HG03108 (cell line): Measurements from ENCODE around the gene FILIP1L.

ENCODE experiments used
- ATAC-seq: cut with Tn5 transposase; IDR thresholded peaks from one replicate; pipeline ENCODE4 v1.9.1; 2021; ENCODE audit warnings: moderate library complexity; ENCODE audit not compliant: unreplicated experiment

FILIP1L gene

DNA sequence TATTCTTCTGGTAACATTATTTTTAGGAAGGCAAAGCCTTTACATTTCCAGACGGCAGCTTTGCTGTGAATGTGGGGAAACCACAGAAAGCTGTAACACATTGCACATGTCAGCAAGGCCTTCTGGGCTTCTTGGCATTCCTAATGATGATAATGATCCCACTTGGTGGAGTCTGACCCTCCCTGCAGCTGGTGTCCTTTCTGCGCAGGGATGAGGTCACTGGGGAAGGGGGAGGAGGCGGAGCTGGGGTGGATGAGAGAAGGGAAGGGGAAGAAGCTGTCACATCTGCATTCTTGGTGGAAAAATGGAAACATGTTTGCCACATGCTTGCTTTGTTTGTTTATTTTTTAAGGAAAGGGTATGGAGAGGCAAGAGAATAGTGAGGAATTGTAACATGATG lies 68.6 kb downstream of the FILIP1L start:
- no peak for ATAC-seq

DNA sequence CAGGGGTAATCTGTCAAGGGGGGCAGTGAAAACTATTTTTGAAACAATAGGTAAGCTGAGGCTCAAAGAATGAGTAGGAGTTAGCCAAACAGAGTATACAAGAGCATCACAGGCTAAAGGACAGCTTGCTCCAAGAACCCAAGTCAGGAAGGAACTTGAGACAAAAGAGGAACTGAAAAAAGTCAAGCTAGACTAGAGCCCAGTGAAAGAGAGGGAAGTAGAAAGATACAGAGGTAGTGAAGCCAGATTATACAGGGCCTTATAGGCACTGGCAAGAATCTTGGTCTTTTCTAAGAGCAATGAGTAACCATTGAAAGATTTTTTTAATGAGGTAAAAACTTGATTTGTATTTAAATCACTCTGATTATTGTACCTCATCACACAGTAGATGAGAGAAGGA lies 69.9 kb downstream of the FILIP1L start:
- ATAC-seq: peak; percentile 59

DNA sequence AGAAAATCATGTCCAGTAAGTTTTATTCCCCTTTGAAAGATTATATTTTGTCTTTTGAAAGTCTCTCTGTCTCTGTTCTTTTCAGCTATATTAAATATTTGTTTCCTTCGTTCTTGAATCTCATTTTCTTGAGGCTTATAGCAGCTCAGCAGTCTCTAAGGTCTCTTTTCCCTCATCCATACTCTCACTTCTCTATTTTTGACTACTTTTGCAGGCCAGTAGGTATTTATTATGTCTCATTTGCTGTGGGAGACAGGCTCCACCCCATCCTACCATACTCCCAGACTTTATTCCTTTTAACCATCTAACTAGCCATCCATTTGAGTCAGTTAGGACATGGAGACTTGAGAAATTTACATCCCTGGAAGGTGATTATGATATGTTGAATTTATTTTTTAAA lies 71.0 kb downstream of the FILIP1L start:
- ATAC-seq: no peak

DNA sequence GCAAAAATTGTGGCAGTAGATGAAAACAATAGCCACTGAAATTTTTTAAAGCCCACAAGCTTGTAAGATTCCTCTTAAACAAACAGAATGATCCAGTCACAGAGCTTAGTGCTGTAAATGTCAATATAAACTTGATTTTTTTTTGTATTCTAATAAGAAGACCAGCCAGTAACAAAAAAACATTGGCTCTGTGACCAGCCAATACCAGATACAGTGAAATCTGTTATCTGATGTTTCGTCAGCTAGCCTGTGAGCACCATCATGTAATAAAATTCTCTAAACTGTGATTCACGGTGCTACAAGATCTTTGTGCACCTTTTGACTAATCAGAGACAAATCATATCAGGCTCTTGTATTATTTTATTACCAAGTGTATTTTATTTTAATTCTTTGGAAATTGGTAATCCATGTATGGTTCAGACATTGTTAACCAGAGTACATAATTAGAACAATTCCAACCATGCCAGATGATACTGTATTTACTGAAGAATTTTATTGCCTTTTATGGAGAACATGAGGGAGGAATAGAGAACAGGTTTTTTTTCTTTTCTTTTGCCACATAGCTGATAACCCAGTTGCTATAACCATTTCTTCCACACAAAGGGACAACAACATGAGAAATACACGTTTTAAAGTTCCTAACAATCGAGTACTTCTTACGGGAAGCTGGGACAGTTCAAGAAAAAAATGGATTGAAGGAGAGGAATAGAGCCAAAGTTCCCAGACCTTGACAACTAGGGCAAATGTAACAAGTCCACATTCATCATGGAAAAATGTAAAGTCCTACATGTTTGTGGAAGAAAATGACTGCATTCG lies 71.9 kb downstream of the FILIP1L start:
- ATAC-seq: no peak

DNA sequence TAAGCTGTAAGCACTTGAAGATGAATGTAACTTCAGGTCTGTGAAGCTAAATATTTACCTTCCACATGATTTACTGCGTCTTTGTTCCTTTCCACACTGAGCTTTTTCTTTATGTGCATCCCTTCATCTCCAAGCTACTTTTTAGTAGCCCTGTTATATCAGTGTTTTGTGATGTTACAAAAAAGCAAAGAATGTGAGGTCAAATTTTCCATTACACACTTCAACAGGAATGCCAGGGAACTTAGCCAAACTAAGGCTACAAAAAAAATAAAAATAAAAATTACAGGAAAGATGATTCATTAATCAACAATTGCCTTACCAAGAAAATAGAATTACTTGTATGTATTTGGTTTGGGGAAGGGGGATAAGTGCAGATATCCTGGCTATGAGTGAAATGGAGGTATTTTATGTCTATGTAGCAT lies 73.0 kb downstream of the FILIP1L start:
- no peak for ATAC-seq

DNA sequence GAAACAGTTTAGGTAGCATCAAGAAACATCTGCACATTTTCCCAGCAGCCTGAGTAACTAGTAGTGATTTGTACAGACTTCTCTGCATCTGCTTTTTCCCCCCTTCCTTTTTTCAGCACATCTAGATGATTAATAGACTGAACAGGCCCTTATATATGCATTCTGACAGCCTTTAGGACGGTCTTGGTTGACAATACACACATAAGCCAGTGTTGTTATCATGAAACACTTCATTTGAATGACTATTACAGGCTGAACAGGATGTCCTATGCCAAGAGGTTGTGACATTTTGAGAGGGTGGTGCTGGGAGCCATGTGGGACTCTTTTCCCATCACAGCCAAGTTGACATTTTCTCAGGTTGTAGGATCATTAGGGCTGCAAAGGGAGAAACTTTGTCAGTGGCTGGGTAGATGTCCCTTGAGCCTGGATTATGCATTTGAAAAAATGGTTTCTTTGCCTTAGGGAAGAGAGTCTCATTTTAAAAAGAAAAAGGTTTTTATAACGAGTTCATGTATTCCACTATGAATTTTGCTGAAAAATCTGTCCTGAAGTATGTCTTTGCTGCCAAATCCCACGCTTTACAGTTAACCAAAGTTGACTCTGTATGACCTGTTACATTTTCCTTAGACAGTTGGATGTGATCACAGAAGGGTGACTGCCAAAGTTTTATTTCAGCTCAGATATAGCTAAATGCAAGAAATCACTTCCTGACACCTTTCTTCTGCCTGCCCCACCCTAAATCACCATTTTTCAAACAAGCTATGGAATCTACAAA lies 73.7 kb downstream of the FILIP1L start:
- no peak for ATAC-seq

DNA sequence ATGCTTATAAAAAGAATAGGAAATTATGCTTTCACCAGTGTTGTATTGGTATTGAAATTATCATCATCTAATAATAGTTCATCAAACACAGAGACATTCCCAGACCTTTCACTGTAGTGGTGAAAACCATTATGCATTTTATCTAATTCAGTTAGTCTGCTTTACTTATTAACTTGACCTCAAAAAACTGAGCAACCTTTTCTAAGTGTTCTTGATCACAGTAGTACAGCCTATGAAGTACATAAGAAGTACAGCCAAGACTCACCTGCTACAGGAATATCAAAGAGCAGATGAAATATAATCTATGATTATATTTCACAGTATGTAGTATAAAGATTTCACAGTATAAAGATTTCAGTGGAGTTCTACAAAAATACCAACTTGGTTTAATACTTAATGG lies 75.2 kb downstream of the FILIP1L start:
- no peak for ATAC-seq

DNA sequence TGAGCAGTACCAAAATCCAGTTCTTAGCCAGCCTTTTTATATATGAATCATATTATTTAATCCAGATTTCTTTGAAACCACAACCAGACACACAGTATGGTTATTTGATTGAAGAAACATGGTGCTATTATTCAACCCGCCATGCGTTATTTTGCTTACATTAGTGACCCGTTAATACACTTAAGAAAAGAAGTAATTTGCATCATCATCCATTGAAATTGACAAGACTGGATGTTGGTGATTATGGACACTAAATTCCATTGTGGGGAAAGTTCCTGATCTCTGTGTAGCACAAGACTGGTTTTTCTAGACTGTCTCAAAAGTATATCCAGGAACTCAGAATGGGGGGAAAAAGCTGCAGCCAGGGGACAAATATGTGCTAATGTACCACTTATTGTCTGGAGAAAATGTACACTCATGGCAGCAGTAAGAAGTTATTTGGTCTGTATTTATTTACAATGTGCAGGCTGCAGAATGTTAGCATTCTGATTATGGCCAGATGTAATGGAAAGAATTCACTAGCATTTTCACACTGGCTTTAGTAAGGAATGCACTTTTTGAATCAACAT lies 80.3 kb downstream of the FILIP1L start:
- ATAC-seq: no peak

DNA sequence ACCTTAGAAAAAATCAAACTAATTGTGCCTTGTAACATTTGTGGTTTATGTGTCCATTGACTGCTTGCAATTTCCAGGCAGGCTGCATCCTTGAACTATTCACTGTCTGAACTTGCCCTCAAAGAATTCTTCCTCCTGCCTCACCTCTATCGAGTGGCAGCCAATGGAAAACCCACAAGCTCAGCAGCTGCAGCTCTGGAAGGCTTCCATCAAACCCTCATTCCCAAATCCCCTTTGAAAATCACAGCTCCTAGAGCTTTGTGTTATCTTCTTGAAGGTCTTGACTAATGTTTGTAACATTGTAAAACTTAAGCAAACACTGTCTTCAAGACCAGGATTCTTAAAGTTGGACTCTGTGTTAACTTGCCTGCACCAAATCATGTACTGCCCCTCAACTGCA lies 81.1 kb downstream of the FILIP1L start:
- no peak for ATAC-seq

DNA sequence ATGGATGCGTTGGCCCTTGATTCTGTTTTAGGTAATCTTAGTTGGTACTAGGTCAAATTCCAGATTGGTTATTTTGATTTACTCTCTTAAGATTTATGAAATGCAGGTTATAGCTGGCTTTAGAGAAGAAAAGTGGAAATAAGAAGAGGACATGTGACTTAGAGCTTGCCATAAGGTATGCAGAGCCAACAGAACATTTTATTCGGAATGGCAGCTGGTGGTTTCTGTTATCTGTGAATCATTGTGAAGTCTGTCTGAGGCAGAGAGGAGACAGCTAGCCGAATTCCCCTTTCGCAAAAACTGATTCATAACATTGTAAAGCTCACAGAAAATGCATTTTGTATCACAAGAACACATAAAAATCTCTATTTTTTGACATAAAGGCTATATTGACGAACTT lies 82.1 kb downstream of the FILIP1L start:
- no peak for ATAC-seq

DNA sequence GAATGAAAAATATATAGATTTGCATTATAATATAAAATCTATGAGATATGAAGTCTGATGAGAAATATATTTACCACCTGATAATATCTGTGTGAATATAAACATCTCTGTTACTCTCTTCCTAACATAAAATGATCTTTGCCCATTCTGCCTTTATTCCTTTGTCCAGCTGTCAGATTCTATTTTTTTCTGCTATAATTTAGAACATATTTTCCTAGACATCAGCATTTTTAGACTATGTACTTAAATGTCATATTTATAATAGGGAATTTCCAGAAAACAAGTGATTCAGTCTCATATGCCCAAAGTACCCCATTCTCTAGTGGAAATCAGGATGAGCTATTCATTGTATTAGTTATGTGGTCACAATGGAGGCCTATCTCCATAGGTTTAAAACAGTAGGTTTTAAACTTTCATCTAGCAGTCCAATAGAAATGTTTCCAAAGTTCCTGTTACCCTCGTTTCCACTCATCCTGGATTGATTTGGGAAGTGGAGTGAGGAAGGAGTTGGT lies 83.3 kb downstream of the FILIP1L start:
- ATAC-seq: no peak

DNA sequence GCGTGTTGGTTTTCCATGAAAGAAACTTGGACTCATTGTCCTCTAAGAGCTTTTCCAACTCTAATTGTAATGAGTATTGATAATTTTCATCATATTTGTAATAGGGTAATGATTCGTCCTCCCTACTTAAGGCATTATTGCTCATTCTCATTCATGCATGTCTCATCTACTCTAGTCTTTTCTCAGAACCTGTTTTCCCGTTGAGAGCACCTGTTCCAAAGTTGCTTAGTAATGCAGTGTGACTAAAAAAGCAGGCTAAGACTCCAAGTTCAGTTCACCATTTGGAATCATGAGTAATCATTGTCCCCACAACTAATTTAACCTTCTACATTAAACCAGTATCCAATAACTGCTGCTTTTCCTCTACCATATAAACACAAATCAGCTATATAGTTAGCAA lies 84.0 kb downstream of the FILIP1L start:
- no peak for ATAC-seq

DNA sequence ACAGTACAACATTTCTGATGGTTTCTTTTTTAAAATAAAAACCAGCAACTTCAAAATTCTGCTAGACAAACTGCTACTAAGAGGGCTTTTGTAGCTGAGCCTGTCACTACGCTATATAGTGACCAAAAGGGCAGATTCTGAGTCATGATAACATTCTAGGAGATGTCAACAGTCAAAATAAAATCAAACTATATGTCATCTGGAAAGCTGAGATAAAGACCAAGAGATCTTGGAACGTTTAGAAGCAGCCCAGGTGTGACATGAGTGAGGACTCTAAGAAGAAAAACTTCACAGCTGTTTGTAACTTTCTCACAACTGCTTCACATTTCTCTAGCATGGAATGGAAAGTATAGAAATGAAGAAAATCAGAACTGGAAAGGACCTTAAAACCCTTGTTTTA lies 84.6 kb downstream of the FILIP1L start:
- no peak for ATAC-seq

DNA sequence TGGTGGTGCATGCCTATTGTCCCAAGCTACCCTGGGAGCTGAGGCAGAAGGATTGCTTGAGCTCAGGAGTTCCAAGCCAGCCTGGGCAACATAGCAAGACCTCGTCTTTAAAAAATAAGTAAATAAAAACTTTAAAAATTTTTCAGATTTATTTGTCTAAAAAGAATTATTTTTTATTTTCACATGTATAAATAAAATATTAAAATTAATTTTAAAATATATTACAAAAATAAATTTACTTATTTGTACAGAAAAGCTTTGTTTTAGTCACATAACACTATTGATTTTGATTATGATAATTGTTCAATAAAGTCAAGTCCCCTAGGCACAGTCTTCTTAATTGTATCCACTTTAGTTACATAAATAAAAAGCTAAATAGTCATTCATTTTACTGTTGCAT lies 85.2 kb downstream of the FILIP1L start:
- no peak for ATAC-seq

DNA sequence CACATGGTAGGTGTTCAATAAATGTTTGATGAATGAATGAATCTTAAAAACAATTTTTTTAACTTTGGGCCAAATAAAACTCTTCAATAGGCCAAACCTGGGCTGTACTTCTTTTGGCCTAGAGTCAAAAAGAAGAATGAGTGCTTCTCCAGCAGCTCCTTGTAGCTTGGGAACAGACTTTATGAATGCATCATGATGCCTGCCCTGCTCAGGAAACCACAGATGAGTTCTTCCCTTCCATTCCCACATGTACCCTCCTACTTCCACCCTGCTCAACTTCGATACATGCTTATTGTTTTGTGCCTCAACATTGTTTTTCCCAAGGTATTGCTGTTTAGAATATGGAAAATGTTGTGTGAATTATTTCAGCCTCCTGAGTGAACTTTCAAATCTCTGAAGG lies 87.0 kb downstream of the FILIP1L start:
- no peak for ATAC-seq

DNA sequence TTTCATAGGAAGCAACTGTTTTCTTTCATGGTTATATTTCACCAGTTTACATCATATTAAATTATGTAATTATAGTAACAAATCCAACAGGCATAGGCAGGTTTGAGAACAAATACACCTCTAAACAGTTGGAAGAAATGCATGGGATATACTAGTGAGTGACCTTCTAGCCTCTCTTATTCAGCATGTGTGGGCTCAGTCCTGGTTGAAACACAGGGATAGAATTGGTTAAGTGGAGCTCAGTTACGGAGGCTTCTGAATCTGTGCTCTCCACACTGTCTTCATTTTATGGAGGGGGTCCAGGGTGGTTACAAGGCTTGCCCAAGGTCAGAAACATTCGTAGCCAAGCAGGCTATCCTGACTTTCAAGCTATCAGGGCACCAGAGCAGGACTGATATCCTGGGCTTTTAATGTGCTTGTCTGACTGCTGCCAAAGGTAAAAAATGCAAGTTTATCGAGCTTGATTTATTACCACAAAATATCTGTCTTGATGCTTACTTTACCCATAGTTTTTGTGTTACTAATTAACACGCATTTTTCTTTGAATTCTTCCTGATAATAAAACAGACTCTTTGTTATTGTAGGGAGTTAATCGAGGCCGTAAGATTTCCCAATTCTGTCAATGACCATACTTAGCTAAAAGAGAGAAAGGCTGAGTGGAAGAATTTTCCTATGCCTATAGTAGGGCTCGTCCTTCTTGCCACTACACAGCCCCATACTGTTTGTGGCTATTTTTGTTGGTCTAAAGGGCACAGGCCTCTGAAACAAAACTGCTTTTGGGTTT lies 89.6 kb downstream of the FILIP1L start:
- ATAC-seq: no peak

DNA sequence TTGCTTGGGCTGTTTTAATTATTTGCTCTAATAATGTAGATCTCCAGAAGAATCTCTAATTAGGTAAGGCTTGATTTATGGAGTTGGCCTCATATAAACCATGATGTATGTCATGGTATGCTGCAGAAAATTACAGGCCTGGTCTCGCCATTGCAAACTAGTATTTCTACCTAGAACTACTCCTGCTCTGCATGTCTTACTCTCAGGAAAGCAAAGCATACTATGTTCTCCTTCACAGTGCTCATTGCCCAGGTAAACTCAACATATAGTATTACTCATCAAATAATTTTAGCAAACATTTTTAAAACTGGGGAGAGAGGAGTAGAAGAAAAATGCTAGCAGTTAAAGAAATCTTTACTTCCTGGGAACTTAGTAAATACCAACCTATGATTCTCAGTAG lies 90.7 kb downstream of the FILIP1L start:
- ATAC-seq: no peak

DNA sequence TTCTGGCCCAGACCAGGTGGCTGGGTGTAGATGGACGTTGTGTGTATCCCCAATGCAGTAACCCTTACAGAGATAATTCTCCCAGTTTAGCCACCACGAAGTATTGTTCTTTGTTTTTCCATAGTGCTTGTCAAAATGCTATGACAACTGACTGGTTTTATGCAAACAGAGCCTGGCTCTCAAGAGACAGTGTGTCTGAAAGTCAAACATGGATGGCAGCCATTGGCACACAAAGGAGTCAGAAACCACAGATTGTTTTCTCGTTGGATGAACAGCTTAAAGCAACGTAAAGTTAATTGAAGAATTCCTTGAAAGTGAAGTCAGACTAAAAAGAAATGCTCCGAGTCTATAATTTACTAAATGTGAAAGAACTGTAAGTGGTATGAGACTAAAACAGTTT lies 91.2 kb downstream of the FILIP1L start:
- ATAC-seq: no peak

DNA sequence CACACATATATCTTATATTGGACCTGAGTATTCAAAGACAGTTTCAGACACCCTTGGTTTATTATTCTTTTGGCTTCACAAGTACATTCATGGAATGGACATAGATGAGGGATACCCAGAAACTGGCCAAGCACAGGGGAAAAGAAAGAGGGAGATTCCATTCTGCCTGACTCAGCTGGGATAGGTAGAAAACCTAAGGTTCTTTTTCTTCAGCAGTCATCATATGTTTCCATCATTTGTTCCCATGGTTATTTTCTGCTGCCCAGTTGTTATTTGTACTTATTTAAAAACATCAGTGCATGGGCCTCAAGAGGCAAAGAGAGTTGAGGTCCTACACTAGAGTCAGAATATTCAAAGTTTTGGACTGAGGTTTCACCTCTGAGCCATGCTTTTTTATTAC lies 91.8 kb downstream of the FILIP1L start:
- no peak for ATAC-seq

DNA sequence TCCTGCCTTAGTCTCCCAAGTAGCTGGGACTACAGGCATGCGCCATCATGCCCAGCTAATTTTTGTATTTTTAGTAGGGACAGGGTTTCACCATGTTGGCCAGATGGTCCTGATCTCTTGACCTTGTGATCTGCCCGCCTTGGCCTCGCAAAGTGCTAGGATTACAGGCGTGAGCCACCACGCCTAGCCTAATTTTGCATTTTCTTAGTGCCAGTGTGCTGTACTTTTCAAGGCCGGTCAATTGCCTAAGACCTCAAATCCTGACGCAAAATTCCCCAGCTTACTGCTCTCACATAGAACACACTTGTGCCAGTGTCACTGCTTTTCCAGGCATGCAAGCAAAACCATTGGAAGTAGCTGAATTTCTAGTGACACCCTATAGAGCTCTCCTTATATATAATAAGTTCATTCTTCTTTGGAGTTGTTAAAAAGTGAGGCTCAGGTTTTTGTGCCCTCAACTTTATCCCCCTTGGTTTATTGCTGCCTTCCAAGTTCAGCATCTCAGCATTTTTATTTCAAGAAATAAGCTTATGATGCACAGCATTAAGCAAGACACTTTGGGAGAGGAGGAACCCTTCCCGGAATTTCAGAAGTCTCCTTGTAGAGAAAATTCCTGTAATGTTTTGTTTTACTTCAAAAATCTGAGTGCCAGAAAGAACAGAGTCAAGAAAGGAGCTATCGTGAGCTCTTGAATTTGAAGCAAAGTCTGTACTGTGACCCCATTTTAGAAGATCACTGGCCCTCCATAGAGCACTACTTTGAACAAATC lies 93.2 kb downstream of the FILIP1L start:
- ATAC-seq: no peak
